Measurements from ENCODE around the gene TMEM132A.

TMEM132A gene

DNA sequence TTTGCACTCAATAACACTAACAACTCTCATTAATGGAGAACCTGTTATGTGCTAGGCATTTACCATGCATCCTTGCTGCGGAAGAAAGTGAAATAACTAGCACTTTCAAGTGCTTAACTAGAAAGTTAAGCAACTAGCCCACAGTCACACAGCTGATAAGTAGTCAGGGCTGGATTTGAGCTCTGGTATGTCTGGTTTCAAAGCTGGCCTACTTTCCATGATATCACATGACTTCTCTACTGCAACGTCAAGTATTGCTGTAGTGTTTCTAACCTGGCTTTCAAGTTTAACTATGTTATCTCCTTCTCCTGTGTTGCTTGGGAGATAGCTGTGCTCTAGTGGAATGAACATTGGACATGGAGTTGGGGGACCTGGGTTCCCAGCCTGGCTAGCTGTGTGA is 15.6 kb downstream of the TMEM132A start:
- no peak for DNase-seq

DNA sequence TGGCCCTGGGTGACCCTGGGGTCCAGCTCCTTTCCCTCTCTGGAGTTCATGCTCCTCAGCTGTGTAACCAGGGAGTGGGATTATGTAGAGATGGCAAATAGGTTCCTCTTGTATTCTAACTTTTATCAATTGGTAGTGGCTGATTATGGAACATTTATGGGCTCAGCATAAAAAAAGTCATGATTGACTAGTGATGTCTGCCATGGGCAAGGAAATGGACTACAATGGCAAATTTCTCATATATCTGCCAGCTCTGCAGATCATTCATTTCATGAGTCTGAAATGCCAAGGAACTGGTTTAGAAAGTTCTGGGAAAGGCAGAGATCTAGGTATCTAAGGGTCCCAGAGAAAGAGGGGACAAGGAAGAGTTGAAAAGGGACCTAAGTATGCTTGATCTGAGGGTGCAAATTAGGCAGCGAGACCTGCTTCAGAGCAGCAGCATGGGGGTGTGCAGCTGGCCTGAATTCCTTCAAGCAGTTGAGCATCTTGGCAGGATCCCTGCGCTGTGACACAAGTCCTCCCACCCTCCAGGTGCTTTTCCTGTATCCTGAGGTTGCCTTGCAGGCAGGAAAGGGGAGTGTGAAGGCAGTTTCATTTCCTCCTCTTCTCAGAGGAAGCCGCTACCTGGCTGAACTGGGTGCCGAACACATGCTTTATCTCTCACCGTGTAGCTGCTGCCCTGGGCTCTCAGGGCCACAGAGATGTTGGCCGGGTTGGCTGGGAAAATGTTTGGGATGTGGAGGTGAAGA is 17.3 kb downstream of the TMEM132A start:
- no peak for DNase-seq

DNA sequence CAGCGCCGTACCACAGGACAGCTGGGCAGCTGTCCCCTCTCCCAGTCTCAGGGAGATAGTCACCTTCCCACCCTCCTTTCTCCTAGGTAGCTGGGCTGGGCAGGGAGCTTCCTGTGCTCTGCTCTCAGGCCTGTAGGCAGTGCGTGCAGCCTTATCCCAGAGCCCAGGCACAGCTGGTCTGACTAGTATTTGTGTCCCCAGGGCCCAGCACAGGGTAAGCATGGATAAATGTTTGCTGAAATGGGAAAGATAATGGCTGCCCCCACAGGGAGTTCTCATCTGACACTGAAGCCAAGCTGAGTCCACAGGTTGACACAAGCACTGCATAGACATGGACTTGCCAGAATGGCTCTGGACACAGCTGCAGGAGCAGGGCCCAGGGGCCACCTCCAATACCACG is 18.0 kb downstream of the TMEM132A start:
- no peak for DNase-seq

DNA sequence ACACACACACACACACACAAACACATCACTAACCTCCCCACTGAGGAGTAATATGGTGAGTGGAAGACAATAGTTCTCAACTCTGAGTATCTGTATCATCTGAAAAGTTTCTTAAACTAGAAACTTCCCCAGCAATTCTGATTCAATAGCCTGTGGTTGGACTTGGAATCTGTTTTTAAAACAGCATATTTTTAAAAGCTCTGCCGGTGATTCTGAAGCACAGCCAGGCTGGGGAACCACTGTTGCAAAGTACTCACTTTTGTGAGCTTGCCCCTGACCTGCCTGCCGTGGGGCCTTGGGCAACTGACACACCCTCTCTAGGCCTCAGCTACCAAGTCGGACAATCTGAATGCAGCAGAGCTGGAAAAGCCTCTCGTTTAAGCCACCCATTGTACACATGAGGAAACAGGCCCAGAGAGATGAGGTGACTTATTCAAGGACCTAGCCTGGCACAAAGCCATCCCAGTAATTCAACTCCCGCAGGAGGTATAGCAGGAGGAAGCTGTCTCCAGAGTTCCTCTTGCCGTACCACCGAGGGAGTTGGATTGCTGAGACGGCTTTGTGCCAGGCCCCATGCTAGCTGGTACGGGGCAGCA is 18.8 kb downstream of the TMEM132A start:
- DNase-seq = no peak

DNA sequence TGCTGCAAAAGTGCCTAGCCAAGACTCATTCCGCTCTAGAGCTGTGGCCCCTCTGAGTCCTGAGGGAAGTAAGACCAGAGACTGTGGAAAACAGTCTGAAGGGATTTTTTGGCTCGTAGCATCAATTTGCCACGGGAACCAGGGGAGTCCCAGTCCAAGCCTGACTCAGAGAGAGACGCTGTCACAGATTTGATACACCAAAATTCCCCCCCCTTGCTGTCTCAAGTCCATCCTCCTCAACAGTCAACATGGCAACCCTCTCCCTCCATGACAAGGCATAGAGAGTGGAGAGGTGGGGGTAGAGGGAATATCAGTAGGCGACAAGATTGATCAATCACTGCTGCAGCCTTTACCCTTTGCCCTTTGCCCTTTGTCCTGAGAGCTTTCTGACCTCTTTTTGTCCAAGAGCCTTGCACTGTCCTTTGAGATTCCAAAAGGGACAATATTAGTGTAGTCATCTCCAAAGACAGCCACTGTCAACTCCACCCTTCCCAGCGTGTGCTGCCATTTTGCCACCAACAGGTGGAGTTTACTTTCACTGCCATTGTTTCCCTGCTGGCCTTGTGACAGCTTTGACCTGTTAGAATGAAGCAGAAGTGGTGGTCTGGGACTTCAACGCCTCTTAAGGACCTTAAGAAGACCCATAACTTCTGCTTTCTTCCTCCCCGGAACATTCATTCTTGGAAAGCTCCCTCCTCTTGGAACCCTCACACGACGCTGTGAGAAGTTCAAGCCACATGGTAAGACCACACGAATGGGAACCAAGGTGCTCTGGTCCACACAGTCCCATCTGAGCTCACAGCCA is 20.4 kb downstream of the TMEM132A start:
- DNase-seq = no peak

DNA sequence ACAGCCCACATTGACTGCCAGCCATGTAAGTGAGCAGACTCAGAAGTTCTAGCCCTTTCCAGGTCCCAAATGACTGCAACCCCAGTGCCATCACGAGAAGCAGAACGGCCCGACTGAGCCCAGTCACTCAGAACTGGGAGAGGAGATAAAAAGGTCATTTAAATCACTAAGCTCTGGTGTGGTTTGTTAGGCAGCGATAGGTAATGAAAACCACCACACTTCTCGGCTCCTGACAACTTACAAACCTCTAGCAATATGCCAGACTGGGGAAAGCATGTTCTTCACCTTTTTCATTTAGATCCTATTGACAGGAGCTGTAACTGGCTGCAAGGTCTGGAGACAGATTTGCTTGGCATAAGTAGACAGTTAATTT is 21.0 kb downstream of the TMEM132A start:
- no peak for DNase-seq

DNA sequence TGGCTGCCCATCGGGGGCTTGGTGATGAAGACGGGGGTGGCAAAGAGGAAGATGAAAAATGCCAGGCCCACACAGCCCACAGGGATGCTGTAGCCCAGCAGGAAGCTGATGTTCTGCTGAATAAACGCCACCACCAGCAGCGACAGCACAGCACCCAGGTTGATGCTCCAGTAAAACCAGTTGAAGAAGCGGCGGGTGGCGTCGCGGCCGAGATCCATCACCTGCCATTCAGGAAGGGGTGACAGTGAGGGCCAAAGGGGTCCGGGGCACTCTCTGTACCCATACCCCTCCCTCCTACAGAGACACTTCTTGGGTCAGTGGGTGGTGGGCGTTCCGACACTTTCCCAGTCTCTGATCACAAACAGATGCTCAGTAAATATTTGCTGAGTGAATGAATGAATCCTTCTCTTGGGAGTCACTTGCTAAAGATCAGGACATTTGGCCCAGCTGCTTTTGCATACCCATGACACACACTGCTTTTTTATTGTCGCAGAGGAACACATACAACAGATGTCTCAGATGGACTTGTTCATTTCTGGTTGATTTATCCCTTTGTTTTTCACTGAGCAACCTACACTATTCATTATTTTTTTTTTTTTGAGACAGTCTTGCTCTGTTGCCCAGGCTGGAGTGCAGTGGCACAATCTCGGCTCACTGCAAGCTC is 22.5 kb downstream of the TMEM132A start:
- DNase-seq = no peak

DNA sequence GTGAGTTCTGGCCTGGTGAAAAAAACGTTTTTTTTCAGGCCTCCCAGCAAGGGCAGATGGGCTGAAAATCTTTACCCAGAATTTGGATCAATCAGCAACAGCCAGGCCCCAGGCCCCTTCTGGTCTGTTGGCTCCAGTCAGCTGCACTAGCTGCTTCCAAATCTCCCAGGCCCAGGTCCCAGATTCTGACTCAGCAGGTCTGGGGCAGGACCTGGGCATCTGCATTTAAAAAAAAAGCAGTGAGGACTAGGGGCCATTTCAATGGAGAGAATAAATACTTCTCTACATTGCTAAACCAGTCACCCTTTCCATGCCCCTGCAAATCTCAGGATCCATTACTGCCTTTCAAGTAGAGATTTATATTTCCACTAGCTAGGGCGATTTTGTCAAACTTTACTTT is 23.4 kb downstream of the TMEM132A start:
- DNase-seq = no peak

DNA sequence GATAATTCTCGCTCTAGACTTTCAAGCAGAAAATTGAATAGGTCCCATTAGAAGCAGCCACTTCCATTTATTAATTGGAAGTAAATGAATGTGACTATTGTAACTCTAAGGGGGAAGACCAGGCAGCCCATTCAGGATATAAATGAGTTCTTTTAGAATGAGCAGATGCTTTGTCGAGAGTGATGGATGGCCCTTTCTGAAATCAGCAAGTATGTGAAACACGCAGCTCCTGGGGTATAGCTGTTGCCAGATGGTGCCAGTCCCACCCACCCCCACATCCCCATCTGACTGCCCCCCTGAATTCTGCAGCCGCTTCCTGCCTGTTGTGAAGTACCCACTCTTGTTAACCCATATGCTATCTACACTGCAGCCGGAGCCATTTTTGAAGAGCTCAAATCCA is 24.0 kb downstream of the TMEM132A start:
- no peak for DNase-seq

DNA sequence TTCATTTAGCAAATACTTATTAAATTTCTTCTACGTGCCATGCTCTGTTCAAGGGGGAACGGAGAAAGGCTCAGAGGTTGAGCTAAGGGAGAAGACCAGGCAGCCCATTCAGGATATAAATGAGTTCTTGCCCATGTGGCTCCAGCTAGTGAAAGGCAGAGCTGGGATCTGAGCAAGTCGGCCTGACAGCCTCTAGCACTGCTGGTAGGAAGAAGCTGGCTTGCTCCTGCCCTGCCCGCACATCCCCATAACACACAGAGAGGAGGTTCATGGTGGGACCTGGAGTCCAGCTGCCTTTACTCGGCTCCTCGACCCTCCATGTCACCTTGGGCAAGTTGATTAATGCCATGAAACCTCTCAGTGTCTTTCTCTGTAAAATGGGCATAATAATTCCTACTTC is 25.8 kb downstream of the TMEM132A start:
- DNase-seq = no peak

DNA sequence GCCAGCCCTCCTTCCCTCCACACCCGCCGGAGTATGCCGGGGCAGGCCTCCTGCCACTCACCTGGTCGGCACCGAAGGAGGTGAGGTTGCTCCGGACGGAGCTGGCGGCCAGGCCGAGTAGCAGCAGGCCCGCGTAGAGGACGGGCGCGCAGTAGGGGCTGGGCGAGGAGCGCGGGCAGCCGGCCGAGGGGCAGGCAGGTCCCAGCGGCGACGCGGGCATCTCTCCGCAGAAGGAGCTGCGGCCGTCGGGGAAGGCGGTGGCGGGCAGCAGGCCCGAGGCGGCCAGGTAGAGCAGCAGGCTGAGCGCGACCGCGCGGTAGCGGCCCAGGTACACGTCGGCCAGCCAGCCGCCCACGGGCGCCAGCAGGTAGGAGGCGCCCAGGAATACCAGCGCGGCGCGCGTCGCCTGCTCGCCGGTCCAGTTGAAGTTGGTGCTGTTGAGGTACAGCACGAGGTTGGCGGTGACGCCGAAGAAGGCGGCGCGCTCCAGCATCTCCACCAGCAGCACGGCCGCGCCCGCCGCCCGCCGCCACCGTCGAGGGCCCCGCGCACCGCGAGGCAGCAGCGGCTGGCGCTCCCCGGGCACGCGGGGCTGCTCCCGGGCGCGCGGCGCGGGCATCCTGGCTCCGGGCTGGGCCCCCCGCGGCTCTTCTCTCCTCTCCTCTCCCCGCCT is 26.8 kb downstream of the TMEM132A start:
- DNase-seq = no peak

DNA sequence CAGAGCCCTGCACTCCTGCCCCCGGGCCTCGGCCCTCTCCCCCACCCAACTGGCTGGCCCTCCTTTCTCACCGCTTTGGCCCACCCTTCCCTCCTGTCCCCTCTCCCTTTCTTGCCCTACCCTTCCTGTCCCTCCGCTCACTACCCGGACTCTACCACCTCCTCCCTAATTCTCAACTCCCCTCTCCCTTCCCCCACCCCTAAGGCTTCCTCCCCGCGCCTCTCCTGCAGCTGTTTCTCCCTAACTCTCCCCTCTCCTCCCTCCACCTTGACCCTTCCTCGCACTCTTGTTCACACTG is 27.3 kb downstream of the TMEM132A start:
- no peak for DNase-seq

DNA sequence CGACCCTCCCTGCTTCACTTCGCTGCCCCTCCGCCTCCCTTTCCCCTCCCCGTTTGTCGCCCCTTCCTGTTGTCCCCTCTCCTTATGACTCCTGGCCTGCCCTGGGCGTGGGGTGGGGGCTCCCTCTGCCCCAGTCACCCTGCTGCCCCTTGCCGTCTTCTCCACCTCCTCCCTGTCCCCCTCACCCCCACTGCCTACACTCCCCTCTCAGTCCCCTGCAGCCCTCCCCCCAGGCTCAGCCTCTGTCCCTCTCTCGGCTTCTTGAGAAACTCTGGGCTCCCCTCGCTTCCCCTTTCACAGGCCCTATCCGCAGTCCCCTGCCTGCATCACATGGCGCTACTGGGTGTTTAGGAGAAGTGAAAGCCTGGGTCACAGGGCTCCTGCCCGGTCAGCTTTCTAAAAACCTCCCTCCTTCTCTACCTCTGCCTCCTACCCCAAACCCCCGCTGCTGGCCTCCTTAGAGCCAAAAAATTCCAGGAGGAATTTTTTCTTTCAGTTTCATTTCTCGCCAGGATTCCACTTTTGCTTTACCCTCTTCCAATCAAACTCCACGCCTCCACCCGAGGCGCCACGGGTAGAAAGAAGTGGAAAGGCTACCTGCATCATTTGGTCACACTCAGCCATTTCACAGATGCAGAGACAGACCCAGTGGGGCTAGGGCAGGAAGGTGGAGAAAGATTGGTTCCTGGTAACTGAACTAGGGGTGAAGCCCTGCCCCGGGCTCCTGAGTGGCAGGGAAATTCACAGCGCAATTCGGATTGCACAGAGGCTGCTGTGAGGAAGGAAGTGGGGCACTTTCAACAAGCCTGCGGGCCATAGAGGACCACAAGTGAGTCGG is 27.9 kb downstream of the TMEM132A start, which contains the start of gene SLC15A3:
TSS of gene SLC15A3 (minus strand) at position 273 of the 838 bp plus-strand sequence. CDS start 625 bp downstream, outside the sequence.
- no peak for DNase-seq

DNA sequence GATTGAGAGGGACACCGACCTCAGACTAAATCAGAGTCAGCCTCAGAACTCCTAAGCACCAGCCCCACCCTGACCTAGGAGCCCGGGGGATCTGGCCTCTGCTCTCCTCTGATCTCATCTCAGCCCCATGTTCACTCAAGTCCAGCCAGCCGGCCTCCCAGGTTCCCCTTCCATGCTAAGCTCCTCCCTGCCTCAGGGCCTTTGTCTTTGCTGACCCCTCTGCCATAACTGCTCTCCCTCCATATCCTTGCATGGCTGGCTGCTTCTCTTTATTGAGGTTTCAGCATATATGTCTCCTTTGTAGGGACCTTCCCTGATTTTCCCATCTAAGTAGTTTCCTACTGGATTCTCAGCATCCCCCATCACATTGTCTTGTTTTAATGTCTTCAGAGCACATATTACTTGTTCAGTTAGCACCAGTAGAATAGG is 28.5 kb downstream of the TMEM132A start:
- no peak for DNase-seq

DNA sequence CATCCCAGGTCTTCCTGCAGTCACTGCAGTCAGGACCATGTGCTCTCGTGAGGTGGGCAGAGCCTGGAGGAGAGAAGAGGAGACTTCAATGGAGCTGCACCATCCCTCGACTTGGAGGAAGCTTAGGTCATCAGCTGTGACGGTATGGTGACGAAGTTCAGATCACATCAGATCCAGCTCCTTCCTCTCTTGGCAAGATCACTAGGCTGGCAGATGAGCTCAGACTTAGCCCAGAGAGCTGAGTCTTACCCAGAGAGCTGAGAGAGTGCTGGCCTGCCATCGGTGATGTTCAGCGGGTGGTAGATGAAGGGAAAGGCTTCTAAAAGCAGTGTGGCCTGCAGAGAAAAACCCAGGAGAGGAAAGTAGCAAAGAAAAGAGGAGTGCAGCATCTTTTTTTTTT is 29.5 kb downstream of the TMEM132A start:
- DNase-seq = no peak

DNA sequence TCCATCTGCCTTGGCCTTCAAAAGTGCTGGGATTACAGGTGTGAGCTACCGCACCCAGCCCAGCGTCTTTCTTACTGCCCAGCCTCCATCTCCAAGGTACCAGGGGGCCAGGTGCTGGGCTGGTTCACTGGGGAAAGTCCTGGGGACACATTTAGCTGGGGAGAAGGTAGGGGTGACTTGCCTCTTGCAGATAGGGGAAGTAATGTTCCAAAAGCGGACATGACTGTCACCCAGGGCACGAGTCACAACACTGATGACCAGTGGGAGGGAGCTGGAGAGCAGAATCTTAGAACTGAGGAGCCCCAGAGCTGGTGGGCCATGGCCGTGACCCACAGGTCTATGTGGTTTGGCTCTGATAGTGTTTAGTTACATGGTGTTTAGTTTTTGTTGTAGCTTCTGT is 30.2 kb downstream of the TMEM132A start:
- no peak for DNase-seq

DNA sequence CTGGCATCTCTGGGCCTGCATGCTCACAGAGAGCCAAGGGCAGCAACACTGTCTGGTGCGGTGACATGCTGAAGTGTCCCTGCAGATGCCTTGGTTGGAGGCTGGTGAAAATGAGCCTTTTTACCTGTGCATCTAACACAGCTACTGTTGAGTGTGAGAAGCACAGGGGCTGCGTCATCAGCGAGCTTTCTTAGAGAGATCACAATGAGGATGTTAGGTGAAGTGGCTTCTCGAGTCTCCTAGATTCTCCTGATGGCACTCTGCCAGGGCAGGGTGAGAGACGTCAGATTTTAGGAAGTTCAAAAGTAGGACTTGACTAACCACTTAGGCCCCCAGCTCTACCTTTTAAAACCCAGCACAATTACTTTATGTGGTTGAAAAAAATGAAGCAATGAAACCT is 31.3 kb downstream of the TMEM132A start:
- DNase-seq = no peak

DNA sequence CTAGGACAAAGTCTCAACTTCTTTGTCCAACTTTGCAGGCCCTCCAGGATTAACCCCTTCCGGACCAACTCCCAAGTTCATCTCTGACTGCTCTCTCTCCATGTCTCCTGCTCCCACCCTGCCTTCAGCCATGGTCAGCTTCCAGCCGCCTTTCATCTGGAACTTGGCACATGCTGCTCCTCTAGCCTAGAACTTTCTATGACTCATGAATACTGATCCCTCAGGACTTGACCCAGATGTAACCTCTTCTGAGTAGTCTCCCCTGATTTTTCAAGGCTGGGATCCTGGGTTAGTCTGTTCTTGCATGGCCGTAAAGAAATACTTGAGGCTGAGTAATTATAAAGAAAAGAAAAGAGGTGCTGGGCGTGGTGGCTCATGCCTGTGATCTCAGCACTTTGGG is 32.9 kb downstream of the TMEM132A start:
- DNase-seq = no peak

DNA sequence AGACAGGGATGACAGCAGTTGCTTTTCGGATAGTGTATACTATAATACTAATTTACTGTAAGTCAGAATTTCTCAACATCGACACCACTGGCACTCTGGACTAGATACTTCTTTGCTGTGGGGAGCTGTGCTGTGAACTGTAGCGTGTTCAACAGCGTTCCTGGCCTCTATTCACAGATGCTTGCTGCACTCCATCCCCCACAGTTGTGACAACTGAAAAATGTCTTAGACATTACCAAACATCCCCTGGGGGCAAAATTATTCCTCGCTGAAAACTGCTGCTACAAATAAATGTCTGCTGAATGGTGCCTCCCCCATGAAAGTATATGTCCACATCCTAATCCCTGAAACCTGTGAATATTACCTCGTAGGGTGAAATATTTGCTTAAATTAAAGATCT is 35.2 kb downstream of the TMEM132A start:
- DNase-seq = no peak

DNA sequence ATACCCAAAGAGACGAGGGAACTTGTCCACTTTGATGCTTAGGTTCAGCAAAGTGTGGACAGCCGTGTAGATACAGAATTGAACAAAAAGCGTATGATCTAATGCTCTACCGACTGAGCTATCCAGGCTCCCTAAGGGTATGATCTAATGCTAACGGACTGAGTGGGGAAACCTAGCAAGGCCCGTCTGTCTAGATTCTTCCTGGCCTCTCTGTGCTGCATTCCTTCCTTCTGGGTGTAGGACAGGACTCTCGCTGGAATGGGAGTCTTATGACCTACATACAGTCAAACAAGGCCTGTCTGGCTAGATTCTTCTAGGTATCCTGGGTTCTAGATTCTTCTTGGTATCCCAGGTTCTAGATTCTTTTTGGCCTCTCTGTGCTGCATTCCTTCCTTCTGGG is 36.1 kb downstream of the TMEM132A start:
- no peak for DNase-seq

DNA sequence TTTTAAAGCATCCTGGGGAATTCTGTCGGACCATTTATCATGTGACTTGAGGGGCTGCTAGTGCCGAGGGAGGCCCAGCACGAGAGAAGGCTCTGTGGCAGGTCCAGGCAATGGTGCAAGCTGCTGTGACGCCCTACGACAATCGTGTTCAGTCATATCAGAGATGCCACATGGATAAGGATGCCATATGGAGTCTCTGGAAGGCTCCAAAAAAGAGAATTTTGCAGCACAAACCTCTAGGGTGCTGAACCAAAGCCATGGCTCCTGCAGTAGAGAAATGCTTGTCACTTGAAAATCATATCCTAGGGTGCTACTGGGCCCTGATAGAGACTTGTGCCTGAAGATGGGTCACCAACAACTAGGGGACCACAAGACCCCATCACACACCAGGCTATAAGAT is 40.5 kb downstream of the TMEM132A start:
- DNase-seq = no peak

DNA sequence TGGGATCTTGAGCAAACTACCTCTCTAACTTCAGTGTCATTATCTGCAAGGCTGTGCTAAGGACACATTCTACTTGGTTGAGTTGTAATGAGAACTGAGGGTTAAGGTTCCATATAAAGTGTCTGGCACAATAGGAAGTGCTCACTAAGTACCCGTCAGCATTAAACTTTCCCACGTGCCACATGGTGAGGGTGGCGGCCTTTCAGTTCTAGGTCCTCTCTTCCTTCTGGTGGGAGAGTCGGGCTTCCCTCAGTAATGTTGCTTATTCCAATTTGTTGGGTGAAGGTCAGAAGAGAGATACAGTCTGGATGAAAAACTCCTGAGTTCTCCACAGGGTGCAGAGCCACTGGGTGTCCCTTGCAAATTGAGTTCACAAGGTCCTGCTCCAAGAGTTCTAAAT is 42.6 kb downstream of the TMEM132A start:
- no peak for DNase-seq

All from activated CD4-positive, alpha-beta T cell treated with anti-CD3 and anti-CD28 coated beads, Interleukin-2, amount 50 U/mL, for 16 hours (primary cell).